ENCODE data around the gene GREB1.

Gene GREB1

DNA sequence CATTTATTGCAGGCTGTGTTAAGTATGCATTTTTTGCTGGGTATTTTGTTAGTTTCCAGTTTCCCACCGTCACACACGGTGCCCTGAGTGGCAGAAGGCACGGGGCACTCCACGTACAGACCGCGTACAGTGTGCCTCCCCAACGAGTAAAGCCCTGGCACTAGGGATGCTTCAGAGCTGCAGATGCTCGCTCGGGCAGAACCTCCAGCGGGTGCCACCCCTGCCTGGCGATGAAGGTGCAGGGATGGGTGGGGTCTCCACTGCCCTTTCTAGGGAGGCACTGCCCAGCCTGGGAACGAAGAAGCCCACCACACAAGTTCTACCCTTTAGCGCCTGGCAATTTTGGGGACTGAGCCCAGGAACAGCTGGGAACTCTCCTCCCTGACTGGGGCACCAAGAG lies 4.1 kb downstream of the GREB1 start:
- no peak for TF ChIP-seq POLR2A (IDR thresholded peaks at IDR 0.05; ENCODE audit: low read depth, low read length)
- DNase-seq (ENCODE audit: insufficient read length, low spot score) (no peak), FAIRE-seq (no peak)

DNA sequence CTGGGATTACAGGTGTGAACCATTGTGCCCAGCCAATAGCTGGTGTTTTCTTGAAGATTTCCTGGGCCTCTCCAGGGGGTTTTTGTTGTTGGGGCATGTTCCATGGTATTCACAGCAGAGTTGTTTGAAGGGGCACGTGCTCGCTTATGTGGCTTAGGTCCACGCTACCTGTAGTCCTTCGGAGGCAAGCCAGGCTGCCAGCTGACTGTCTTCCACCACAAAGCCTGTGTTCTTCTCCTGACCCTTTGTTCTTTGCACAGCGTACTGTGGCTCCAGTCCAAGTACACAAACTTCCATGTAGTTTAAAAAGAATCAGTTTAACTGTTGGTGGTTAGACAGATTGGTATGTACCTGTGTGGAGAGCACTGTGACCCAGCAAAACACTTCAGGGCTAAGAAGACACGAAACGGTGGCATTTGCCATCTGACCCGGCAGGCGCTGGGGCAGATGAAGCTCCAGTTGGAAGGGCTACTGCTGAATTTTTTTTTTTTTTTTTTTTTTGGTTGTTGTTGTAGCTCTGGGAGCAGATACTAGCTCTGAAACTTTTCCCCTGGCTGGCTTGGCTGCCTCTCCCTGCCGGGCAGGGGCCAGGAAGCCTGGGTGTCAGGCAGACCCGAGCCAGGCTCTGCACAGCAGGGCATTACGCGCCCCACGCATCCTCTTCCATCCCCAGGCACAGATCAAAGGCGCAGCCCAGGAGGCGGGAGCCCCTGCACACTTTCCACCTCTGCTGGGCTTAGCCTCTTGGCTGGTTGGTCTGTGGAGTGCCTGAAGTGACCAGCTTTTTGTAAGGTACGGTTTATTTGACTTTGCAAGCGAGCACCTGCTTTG lies 5.7 kb downstream of the GREB1 start:
- TF ChIP-seq POLR2A (IDR thresholded peaks at IDR 0.05; ENCODE audit: low read depth, low read length) = no peak
- FAIRE-seq (no peak), DNase-seq (ENCODE audit: insufficient read length, low spot score) (no peak)

DNA sequence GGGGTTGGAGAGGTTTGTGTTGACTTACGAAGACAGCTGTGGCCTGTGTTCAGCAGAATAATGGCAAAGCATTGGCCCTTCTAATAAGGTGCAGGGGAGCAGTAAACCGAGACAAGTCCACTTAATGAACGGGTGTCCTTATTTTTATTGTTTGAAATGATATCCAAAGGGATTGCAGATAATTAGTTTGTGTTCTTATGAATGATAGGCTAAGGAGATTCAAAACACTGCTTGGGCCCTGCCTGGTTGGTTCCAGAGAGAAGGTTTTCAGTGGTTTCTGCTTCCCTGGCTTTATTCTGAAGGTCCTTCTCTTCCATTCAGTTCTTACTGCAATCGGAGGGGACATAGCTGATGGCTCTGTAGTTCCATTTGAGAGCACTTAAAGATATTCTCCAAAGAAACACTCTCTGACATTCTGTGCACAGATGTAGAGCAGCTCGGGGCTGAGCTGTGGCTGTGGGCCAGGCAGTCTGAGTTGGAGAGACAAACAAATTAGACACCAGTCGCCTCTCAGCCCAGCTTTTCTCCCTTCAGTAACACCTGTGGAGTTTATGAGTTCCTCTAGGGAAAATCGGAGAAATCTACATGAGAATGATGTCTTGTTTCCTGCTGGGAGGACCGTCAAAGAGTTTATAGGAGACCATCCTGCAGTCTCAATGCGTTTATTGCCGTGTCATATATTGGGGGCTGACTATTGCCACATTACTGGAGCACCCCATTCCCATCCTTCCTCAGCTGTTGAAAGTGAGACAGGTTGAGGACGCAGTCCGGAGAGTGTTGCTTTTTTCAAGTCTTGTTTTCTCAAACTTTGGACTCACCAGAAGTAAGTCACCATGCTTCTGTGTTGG lies 6.5 kb downstream of the GREB1 start:
- DNase-seq (ENCODE audit: insufficient read length, low spot score) = no peak
- no peak for TF ChIP-seq POLR2A (IDR thresholded peaks at IDR 0.05; ENCODE audit: low read depth, low read length)
- FAIRE-seq = no peak

DNA sequence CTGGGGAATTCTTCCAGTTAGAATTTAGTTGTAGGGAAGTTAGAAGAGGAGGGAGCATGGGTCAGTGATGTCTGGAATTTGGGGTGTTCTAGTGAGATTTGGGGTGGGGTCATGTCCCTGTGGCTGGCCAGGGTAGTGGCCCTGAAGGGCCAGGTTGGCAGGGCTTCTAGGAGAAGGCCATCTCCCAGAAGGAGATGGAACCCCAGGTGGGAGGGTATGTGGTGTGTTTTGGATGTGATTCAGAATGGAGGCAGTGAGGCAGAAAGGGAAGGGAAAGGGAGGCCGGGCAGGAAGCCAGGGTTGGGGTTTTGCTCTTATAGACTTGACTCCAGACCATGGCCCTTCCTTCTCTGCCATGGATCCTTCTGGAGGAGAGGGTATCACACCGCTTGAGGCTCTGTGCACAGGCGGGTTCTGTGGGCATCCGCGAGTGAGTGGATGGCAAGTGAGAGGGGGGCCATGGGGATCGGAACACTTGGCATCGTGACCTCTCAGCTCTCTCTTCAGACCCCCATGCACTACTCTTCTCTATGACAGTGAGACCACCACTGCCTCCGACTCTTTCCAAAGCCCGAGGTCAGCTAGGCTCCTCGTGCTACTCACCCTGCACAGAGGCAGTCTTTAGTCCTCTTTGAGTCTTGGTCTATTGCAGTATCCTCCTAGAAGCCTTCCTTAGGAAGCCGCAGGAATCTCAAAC lies 7.3 kb downstream of the GREB1 start:
- DNase-seq (ENCODE audit: insufficient read length, low spot score) (no peak), FAIRE-seq (no peak)

DNA sequence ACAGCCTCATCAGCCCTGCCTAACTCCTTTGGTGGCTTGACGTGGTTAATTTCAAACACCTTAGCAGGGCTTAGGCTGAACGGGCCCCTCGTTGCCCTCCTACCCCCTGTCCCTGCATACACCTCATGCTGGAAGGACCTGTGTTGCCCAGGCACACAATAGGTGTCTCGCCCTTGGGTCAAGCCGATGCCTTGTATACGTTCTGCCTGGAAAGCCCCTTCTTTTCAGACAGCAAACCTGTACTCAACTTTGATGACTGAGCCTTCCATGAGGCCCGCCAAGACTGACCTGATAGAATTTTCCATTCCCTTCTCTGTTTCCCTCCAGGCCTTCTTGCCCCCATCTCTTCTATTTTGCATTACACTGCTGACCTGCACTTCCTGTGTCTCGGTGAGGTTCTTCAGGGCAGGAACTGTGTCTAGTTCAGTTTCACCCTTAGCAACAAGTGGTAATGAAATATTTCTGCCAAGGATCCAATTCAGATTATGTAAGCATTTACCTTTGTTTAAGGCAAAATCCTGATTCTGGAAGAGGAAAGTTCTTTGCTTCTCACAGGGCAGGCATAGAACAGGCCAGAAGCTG lies 7.9 kb downstream of the GREB1 start:
- no peak for FAIRE-seq
- no peak for DNase-seq (ENCODE audit: insufficient read length, low spot score)
- no peak for TF ChIP-seq POLR2A (IDR thresholded peaks at IDR 0.05; ENCODE audit: low read depth, low read length)

More for the DNA sequence above, 7.3 kb downstream of the GREB1 start:
- TF ChIP-seq POLR2A (IDR thresholded peaks at IDR 0.05; ENCODE audit: low read depth, low read length) = no peak

DNA sequence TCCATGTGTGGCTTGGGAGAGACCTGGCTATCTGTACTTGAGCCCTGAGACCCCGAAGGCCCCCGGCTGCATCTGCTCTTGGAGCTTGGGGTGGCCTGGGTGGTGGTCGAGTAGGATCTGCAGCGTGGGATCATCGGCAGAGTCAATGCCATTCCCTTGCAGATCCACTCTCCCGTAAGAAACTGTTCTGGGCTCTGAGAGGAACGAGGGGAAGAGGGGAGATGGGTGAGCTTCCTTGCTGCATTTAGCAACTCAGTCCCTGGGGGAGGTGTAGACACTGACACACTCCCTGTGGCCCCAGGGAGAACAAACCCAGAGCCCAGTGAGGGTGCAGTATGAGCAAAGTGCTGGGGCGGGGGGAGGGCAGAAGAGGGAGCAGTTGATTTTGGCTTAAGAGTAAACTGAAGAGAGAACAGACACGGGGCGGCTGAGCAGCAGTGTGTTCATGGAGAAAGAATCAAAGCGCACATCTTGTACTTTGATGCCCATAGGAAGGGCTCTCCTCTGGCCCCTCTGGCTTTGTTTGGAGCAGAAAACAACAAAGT lies 8.5 kb downstream of the GREB1 start:
- no peak for FAIRE-seq

DNA sequence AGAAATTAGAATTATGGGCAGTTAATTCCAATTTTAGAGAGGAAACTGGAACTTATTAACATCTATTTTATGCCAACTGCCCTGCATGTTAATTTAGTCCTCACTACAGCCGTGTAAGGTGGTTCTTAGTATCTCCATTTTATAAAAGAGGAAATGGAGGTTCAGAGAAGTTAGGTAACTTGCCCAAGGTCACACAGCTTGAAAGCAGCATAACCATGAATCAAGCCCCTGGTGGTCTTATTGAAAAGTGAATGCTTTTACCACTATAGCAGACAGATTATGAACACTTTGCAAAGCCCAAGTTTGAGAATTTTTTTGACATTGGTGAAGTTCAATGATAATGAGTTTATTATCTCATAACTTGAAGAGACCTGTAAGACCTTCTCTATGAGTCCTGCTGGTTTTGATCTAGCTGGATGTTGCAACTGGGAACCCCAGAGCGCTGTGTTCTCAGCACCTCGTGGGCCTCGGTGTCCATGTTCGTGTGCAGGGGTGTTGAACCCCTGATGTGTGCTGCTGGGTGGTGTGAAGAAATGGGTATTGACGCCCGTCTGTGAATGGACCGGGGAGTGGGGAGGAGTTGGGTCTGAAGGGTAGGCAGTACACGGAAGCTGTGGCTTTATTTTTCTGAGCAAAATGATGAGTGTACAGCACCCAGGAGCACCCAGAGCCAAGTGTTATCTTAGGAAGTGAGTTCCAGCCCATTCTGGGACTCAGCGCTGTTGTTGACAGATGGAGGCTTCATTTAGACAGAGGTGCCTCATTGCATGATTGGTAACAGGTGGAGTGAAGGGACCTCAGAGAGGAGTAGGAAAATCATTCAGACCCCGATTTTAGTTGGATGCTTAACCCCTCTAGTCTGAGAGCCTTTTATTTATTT lies 9.7 kb downstream of the GREB1 start:
- FAIRE-seq (no peak), DNase-seq (ENCODE audit: insufficient read length, low spot score) (no peak)
- TF ChIP-seq POLR2A (IDR thresholded peaks at IDR 0.05; ENCODE audit: low read depth, low read length) = no peak

More for the DNA sequence above, 8.5 kb downstream of the GREB1 start:
- TF ChIP-seq POLR2A (IDR thresholded peaks at IDR 0.05; ENCODE audit: low read depth, low read length) = no peak
- no peak for DNase-seq (ENCODE audit: insufficient read length, low spot score)

DNA sequence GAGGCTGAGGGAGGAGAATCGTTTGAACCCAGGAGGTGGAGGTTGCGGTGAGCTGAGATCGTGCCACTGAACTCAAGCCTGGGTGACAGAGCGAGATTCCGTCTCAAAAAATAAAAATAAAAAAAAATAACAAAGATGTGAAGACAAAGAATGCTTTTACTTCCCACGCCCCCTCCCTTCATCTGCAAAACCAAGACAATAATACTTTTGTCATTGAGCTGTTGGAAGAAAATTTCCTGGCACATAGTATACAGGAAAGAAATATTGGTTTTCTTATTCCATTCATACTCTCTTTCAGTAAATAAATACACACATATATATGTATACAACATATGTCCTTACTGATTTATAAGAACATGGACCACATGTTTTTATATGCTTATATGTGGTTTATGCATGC lies 12.2 kb downstream of the GREB1 start:
- DNase-seq (ENCODE audit: insufficient read length, low spot score) (no peak), FAIRE-seq (no peak)
- TF ChIP-seq POLR2A (IDR thresholded peaks at IDR 0.05; ENCODE audit: low read depth, low read length) = no peak

DNA sequence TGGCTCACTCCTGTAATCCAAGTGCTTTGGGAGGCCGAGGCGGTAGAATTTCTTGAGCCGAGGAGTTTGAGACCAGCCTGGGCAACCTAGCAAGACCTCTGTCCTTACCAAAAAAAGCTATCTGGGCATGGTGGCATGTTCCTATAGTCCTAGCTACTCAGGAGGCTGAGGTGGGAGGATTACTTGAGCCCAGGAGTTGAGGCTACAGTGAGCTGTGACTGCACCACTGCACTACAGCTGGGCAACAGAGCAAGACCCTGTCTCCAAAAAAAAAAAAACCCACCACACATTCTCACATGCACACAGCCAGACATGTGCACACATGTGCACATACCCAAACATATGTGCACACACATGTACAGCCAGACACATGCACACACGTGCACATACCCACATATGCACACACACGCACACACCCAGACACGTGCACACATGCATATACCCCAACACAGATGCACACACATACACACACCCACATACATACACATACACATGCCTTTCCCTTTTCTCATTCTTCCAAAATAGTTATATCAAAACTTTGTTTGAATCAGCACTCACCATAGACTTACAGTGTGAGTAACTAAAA lies 14.2 kb downstream of the GREB1 start:
- no peak for TF ChIP-seq POLR2A (IDR thresholded peaks at IDR 0.05; ENCODE audit: low read depth, low read length)
- FAIRE-seq (no peak), DNase-seq (ENCODE audit: insufficient read length, low spot score) (no peak)

DNA sequence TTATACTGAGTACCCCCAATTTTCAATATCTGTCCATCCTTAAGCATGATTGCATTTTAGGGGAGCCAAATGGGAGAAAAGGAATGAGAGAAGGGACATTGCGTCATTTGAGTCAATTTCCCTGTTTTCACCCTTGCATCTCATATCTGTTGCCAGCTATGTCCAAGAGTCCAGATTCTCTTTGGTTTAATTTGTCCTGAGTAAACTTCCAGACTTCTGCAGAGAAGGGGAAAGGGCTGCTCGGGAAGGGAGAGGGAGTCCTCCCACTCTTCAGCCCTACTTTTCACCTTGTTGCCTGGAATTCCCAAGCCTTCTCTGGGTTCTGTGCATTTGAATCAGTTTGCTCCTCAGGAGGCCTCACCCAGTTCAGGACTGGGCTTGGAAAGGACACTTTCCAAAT lies 16.5 kb downstream of the GREB1 start:
- DNase-seq (ENCODE audit: insufficient read length, low spot score) = no peak
- no peak for TF ChIP-seq POLR2A (IDR thresholded peaks at IDR 0.05; ENCODE audit: low read depth, low read length)
- FAIRE-seq = no peak

DNA sequence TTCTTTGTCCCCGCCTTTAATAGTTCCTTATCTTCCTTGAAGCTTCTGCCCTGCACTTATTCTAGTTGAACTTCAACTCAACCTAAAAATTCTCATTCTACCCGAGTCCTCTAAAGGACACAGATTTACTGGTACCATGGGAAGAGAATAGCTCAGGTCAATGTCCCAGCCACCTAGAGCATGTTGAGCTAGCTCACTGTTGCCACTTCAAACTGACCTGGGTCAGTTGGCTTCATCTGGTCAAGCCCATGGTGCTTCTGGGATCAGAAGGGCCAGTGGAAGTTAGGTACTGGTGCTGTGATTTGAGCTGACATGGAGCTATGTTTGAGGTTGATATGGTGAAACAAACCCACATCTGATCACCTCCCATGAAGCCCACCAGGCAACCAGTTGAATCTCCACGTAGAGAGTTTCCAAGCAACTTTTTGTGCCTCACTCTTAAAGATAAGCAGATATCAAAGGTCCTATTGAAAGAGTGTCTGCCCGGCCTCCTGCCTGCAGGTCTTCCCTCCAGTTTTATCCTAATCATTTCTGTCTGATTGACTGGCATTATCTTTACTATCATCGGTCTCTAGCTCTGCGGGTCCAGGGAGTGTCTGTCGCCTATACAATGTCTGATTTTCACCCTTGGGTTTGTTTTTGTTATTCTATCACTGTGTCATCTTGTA lies 17.2 kb downstream of the GREB1 start:
- DNase-seq (ENCODE audit: insufficient read length, low spot score) = no peak
- no peak for FAIRE-seq
- TF ChIP-seq POLR2A (IDR thresholded peaks at IDR 0.05; ENCODE audit: low read depth, low read length) = no peak
